ACHN (cell line): ENCODE results near the gene SEMA4A.
A peak's percentile ranks its signal among the peaks of the same experiment; 100 is the strongest.

Experiments used
- DNase-seq: peaks from one replicate; pipeline ENCODE4 v3.0.0-alpha.2; 2015
- in situ Hi-C: cut with HindIII; loops from 2 replicates; pipeline ENCODE4 v1.10.0; 2017; ENCODE audit warnings: low sequenced_read_pairs, low pct_ligation_motif_present, low pct_unique_long_range_greater_than_20kb

Gene SEMA4A

GRCh38 chr1:156149374-156150332 is 3.7 kb upstream of the SEMA4A start:
- in situ Hi-C loops, result no loop called here
- DNase-seq, result no peak

- DNase-seq, result no peak
- in situ Hi-C loops, result no loop called here
These were observed 2.9 kb upstream of the SEMA4A start for GRCh38 chr1:156150333-156151011.

GRCh38 chr1:156151093-156151688 is 2.2 kb upstream of the SEMA4A start:
- in situ Hi-C loops, result no loop called here
- DNase-seq, result peak; percentile 42

- in situ Hi-C loops, result no loop called here
- peak; percentile 97 for DNase-seq
These were observed 757 bp upstream of the SEMA4A start for GRCh38 chr1:156152628-156153027.

GRCh38 chr1:156154317-156154749 is 948 bp downstream of the SEMA4A start:
- DNase-seq, result no peak
- in situ Hi-C loops, result no loop called here

GRCh38 chr1:156155756-156156510 is 2.5 kb downstream of the SEMA4A start:
- DNase-seq, result no peak
- in situ Hi-C loops, result no loop called here

- in situ Hi-C loops, result no loop called here
- no peak for DNase-seq
These were observed 4.1 kb downstream of the SEMA4A start for GRCh38 chr1:156157506-156157905.

GRCh38 chr1:156157966-156158365 is 4.6 kb downstream of the SEMA4A start:
- in situ Hi-C loops, result no loop called here
- no peak for DNase-seq

- in situ Hi-C loops, result no loop called here
- DNase-seq, result peak; percentile 27
These were observed 6.8 kb downstream of the SEMA4A start for GRCh38 chr1:156160000-156160742.

GRCh38 chr1:156160743-156161171 is 7.4 kb downstream of the SEMA4A start:
- in situ Hi-C loops, result no loop called here
- no peak for DNase-seq

GRCh38 chr1:156162430-156163037 is 9.1 kb downstream of the SEMA4A start:
- DNase-seq, result no peak
- in situ Hi-C loops, result no loop called here

- no peak for DNase-seq
- in situ Hi-C loops, result no loop called here
These were observed 10.3 kb downstream of the SEMA4A start for GRCh38 chr1:156163712-156164111.

- DNase-seq, result no peak
- in situ Hi-C loops, result no loop called here
These were observed 10.9 kb downstream of the SEMA4A start for GRCh38 chr1:156164125-156164831.

GRCh38 chr1:156165083-156165482 is 11.7 kb downstream of the SEMA4A start:
- no peak for DNase-seq
- in situ Hi-C loops, result no loop called here

- DNase-seq, result no peak
- in situ Hi-C loops, result no loop called here
These were observed 14.2 kb downstream of the SEMA4A start for GRCh38 chr1:156167536-156167935.

- in situ Hi-C loops, result no loop called here
- DNase-seq, result no peak
These were observed 19.5 kb downstream of the SEMA4A start for GRCh38 chr1:156172696-156173470.
